Bronchial epithelial cell (primary cell): Measurements from ENCODE around the gene AHNAK2. TPM values are rescaled to one million over a fixed set of nuclear protein-coding genes. Genes with fewer than 3 reads are reported as not detected.
A peak's percentile ranks its signal among the peaks of the same experiment; 100 is the strongest.

Source experiments
- DNase-seq: peaks from one replicate; pipeline ENCODE4 v3.0.0-alpha.2; 2010; ENCODE audit warnings: low read depth
- FAIRE-seq: peaks from 2 replicates; lab custom pipeline; 2011; peaks lifted over from hg19 to GRCh38; lab: Jason Lieb, UNC
- H3K27me3 ChIP-seq: 2 replicates; pipeline ENCODE4 v1.5.1; 2011; ENCODE audit warnings: low read length; ENCODE audit not compliant: control insufficient read depth, insufficient read depth
- H3K36me3 ChIP-seq: 2 replicates; pipeline ENCODE4 v1.5.1; 2011; ENCODE audit warnings: low read length; ENCODE audit not compliant: control insufficient read depth, insufficient read depth
- H3K4me3 ChIP-seq: 2 replicates; pipeline ENCODE4 v1.5.1; 2011; ENCODE audit warnings: mild to moderate bottlenecking, low read depth, low read length, control low read depth
- CTCF ChIP-seq: IDR thresholded peaks from 2 replicates; pipeline ENCODE4 v1.5.1; 2011; ENCODE audit warnings: mild to moderate bottlenecking, moderate library complexity, low read length, control low read depth, inconsistent platforms; ENCODE audit not compliant: insufficient read depth, severe bottlenecking
- total RNA-seq: library from RNA; depleted of rRNA; stranded (reverse); fragments of >200 nt; gene quantifications from 2 replicates; pipeline ENCODE4 v1.2.1, GENCODE V29; 2014

The AHNAK2 gene
- total RNA-seq, 1 donor from 2014 or later: 367 TPM

GRCh38 chr14:105010106-105010505 is 31.9 kb upstream of the AHNAK2 start:
- no peak overlapping the region for H3K4me3 ChIP-seq
- FAIRE-seq: no peak
- DNase-seq: no peak
- no peaks in the 10 kb centered on the region for H3K27me3 ChIP-seq
- H3K36me3 ChIP-seq: peaks cover 18% of the 10 kb centered on the region
- no peak for TF ChIP-seq CTCF

- no peak overlapping the region for H3K4me3 ChIP-seq
- FAIRE-seq: peak; percentile 80
- TF ChIP-seq CTCF: no peak
- no peaks in the 10 kb centered on the region for H3K27me3 ChIP-seq
- DNase-seq: no peak
- H3K36me3 ChIP-seq: peaks cover 18% of the 10 kb centered on the region
Measured at GRCh38 chr14:105007593-105008264, 29.6 kb upstream of the AHNAK2 start.

- Histone ChIP-seq H3K27me3 (no peaks in the 10 kb centered on the region), H3K36me3 (peaks cover 18% of the 10 kb centered on the region), H3K4me3 (no peak overlapping the region)
- FAIRE-seq (no peak), DNase-seq (no peak)
- no peak for TF ChIP-seq CTCF
Measured at GRCh38 chr14:105006831-105007592, 28.8 kb upstream of the AHNAK2 start.

GRCh38 chr14:105005929-105006830 is 28.0 kb upstream of the AHNAK2 start:
- no peak overlapping the region for H3K4me3 ChIP-seq
- peaks cover 13% of the 10 kb centered on the region for H3K36me3 ChIP-seq
- FAIRE-seq (no peak), DNase-seq (no peak)
- TF ChIP-seq CTCF: no peak
- H3K27me3 ChIP-seq: no peaks in the 10 kb centered on the region

DNA sequence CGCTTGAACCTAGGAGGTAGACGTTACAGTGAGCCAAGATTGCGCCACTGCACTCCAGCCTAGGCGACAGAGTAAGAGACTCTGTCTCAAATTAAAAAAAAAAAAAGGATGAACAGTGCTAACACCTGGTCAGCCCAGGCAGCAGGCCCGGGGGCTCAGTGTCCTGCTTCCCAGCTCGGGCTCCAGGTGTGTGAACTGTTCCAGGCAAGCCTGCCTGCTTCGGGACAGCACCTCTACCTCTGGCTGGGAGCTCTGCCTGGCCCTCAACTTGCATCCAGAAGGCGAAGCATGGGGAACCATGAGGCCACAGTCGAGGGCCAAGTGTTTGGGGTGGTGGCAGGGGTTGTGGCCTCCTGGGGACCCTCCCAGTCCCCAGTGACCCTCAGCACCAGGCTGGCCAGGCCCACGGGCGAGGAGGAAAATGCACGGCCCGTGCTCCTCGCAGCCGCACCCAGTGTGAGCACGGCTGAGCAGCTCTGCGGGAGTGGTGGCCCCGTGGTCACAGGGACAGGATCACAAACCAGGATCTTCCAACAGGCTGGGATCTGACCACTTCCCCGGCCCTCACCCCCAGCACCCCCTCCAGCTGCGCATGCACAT is 27.3 kb upstream of the AHNAK2 start:
- FAIRE-seq (no peak), DNase-seq (no peak)
- Histone ChIP-seq H3K4me3 (no peak overlapping the region), H3K36me3 (peaks cover 9% of the 10 kb centered on the region), H3K27me3 (no peaks in the 10 kb centered on the region)
- no peak for TF ChIP-seq CTCF
